ENCODE measurements around the gene PPID.

PPID gene

GRCh38 chr4:158666892-158667291 lies 56.3 kb downstream of the PPID start:
- DNase-seq = no peak

- DNase-seq = no peak
Measured at GRCh38 chr4:158664806-158665205, 58.4 kb downstream of the PPID start.

GRCh38 chr4:158663707-158664625 lies 59.2 kb downstream of the PPID start:
- peak; percentile 81 for DNase-seq

- peak; percentile 44 for DNase-seq
Measured at GRCh38 chr4:158663255-158663654, 59.9 kb downstream of the PPID start.
